Lower leg skin (tissue), 3 donors: ENCODE results near the gene HUS1.

ENCODE experiments used
- POLR2A ChIP-seq, 2 donors: fragments of 450-650 bp; IDR thresholded peaks; one replicate each; pipeline ENCODE4 v1.6.1; 2016 to 2017; ENCODE audit warnings: antibody characterized with exemption in 2 of 2, mild to moderate bottlenecking in 1 of 2, moderate library complexity in 1 of 2
- TF ChIP-seq, protein P1 (sequence below), 3 donors: fragments of 450-650 bp; IDR thresholded peaks; one replicate each; pipeline ENCODE4 v1.5.1; 2016; ENCODE audit warnings: antibody characterized with exemption in 3 of 3, mild to moderate bottlenecking in 3 of 3, moderate library complexity in 2 of 3

DNA sequence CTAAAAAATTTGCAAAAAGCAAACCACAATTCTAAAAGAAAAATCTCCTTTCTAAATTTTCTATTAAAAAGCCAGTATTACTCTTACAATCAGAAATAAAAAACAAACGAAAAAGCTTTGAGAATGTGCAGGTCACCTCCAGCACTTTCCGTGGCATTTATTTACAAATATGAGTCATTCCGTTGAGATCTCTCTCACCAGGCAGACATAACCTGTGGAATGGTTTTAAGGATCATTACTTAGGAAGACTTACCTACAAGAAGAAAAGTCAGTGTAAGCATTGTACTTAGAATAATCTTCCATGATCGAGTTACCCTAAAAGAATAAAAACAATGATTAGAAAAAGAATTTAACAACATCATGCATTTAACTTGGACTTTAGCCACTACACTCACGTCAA, 46.2 kb upstream of the HUS1 start:
- TF ChIP-seq, protein P1, sequence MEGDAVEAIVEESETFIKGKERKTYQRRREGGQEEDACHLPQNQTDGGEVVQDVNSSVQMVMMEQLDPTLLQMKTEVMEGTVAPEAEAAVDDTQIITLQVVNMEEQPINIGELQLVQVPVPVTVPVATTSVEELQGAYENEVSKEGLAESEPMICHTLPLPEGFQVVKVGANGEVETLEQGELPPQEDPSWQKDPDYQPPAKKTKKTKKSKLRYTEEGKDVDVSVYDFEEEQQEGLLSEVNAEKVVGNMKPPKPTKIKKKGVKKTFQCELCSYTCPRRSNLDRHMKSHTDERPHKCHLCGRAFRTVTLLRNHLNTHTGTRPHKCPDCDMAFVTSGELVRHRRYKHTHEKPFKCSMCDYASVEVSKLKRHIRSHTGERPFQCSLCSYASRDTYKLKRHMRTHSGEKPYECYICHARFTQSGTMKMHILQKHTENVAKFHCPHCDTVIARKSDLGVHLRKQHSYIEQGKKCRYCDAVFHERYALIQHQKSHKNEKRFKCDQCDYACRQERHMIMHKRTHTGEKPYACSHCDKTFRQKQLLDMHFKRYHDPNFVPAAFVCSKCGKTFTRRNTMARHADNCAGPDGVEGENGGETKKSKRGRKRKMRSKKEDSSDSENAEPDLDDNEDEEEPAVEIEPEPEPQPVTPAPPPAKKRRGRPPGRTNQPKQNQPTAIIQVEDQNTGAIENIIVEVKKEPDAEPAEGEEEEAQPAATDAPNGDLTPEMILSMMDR (IDR thresholded peaks at IDR 0.05) = no peak
- TF ChIP-seq POLR2A (IDR thresholded peaks at IDR 0.05) = no peak
